GM19240 (cell line): ENCODE data around the gene AFF2.

Experiments
- DNase-seq: peaks from one replicate; pipeline ENCODE4 v3.0.0; 2011; ENCODE audit warnings: low spot score; ENCODE audit not compliant: insufficient read length

The AFF2 gene

GRCh38 chrX:148914783-148915182 lies 414.4 kb downstream of the AFF2 start:
- no peak for DNase-seq

DNA sequence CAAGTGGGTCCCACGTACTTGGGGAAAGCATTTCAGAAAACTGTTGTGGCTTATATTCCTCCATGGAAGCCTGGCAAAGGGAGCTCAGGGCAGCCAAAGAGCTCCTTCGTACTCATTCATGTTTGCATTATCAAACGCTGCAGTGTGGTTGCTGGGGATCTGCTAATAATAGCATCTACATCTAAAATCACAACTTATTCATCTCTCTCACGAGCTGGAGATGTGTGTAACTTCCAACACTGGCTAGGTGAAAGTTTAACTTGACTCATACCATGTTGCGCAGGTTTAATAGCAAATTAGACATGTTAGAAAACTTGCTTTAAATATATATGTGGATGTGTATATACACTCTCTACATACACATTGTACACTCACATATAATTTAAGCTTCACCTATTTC lies 415.1 kb downstream of the AFF2 start:
- no peak for DNase-seq

DNA sequence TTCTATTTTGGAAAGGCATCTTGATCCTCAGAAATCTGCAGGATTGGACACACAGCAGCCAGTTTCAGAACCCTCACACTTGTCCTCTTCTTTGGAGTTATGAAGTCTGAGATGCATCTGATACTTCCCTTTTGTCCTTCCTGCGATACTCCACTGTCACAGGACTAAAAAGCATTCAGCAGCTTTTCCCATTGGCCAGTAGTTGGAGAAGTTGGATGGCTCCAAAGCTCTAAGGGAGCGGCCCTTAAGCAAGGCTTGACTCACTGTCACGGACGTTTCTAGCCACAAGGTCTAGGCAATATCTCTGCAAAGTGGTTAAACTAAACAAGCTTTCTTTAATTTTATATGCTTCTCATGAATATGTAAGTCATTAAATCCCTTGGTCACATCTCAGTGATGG lies 417.0 kb downstream of the AFF2 start:
- no peak for DNase-seq

DNA sequence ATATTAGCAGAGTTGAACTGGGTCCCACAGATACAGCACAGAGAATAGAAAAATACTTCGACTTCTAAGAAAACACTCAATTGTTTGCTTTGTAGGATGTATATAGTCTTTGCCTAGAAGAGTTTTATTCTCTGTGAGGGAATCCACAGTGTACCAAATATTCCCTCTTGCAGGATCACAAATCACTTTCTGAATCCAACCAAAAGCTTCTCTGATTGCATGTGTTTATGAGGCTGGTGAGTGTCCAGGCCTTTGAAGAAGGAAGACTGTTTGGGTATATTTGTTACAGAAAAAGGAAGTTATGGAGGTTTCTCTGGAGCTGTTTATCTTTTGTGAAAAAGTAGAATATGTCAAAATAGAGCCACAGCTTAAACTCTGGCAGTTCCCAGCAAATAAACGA lies 423.2 kb downstream of the AFF2 start:
- DNase-seq, result no peak

DNA sequence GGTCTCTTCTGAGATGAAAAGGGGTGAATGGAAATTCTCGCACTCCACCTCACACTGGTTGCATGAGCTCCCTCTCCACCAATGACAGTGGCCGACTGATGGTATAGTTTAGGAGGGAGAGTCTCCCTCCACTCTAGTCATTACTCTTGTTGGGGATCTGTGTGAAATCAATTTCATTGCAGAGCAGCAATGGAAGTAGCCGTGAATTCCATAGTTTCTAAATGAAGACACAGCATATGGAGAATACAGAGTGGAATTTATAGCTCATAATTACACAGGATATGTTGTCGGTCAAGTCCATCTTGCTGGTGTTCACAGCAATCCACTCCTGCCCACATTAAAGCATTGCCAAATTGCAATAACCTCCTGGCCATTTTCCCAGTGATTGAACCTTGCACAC lies 426.0 kb downstream of the AFF2 start:
- DNase-seq, result no peak

GRCh38 chrX:148928811-148929210 lies 428.4 kb downstream of the AFF2 start:
- no peak for DNase-seq

- DNase-seq, result no peak
These were observed 429.3 kb downstream of the AFF2 start for GRCh38 chrX:148929686-148930085.

DNA sequence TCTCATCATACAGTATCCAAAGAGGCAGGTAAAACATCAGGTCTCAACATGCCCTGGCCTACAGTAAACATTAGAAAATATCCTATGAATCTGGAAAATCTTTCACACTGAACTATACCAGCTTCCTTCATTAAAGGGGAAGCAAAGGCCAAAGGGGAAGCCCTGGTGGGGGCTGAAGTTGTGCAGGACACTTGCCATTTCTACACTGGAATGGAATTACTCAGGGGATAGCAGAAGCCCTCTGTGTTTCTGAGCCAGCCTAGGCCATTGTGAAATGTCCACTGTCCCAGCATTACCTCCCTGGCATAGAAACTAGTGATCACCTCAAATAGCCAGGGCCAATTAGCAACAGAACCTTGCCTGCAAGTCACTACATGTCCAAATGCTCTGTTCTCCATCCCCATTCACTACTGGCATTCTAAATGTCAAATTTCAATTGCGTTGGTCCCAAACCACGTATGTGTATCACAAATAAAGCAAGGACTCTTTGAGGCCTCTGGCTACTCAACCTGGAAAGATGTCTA lies 429.9 kb downstream of the AFF2 start:
- DNase-seq, result no peak

DNA sequence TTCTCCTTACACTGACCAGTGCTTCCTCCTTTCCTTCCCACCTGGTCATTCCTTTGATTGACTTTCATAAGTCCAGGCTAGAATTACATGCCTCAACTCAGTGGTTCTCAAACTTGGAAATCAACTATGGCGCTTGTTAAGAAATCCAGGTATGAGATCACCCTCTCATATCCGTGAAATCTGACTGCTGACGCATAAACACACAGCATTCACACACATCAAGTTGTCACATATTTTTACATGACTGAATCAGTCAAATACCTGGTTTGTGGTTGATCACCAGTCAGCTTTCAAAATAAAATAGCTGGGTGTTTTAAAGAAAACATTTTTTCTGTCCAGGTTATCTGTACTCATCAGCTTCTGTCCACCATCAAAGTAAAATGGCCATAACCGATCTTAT lies 433.5 kb downstream of the AFF2 start:
- no peak for DNase-seq

DNA sequence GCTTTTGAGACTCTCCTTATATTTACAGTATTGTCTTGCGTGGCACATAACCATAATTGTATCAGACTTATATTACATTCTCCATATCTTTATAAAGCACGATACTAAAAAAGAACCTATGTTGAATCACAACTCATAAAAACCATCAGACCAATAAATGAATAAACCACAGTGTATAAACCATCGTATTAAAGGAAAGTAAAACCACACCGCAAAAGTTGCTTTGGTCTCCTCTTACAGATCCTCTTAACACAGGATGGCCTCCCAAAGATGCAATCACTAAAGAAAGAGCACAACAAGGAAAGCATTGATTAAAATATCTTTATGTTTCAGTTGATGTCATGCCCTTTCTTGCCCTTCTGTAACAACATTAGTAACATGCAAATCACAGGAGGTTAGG lies 437.9 kb downstream of the AFF2 start:
- DNase-seq, result no peak

DNA sequence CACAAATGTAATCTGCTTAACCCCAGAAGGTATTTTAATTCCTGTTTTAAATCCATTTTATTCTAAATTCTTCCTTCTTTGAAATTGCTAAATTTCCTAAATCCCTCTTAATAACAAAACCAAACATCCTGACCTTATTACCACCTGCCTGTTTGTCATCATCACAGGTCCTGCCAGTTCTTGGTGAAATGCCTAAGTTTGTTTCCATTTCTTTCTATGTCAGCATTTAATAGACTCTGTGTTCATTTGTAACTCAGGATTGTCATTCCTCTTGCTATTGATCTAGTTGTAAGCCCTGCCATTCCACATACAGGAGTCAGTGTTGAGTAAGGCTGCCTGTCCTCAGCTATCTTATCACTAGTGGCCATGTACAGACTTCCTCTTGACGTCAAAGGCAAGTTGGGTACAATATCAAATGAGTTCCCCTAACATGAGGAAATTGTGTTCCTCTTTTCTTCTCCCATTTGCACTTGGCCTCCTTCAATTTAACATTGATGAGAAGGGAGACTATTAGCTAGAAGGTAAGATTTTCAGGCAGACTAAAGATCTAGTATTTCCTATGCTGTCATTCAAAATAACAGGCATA lies 440.1 kb downstream of the AFF2 start:
- no peak for DNase-seq

- DNase-seq, result no peak
These were observed 442.3 kb downstream of the AFF2 start for GRCh38 chrX:148942754-148943153.

- DNase-seq, result no peak
These were observed 447.1 kb downstream of the AFF2 start for GRCh38 chrX:148947399-148947975.

DNA sequence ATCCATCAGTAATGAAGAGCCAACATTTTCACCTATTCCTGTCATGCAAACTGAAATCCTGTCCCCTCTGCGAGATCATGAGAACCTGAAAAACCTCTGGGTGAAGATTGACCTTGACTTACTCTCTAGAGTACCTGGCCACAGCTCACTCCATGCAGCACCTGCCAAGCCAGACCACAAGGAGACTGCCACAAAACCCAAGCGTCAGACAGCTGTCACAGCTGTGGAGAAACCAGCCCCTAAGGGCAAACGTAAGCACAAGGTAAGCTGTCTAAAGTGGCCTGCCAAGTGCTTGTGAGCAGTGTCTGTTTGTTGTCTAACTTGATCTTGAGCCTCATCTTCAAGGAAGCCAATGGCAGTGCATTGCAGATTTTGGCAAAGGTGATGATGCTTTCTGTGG lies 455.9 kb downstream of the AFF2 start:
- DNase-seq, result no peak

- no peak for DNase-seq
These were observed 458.5 kb downstream of the AFF2 start for GRCh38 chrX:148958901-148959300.

DNA sequence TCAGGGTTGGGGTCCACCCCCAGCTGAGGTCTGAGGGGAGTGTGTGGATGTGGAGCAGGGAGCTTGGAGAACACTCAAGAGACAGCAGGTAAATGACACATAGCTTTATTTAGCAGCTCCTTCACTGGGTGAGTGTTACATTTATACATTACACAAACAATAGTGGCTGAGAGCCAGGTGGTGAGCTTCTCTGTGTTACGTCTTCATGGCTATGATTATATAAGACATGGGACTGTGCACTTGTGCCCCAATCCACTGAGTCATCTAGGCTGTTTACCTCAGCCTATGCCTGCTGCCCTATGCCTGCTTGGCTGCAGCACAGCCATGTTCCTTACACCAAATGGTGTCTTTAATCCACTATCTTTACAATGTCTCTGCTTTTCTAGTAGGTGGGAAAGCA lies 459.6 kb downstream of the AFF2 start:
- no peak for DNase-seq

GRCh38 chrX:148961985-148962384 lies 461.6 kb downstream of the AFF2 start:
- no peak for DNase-seq

DNA sequence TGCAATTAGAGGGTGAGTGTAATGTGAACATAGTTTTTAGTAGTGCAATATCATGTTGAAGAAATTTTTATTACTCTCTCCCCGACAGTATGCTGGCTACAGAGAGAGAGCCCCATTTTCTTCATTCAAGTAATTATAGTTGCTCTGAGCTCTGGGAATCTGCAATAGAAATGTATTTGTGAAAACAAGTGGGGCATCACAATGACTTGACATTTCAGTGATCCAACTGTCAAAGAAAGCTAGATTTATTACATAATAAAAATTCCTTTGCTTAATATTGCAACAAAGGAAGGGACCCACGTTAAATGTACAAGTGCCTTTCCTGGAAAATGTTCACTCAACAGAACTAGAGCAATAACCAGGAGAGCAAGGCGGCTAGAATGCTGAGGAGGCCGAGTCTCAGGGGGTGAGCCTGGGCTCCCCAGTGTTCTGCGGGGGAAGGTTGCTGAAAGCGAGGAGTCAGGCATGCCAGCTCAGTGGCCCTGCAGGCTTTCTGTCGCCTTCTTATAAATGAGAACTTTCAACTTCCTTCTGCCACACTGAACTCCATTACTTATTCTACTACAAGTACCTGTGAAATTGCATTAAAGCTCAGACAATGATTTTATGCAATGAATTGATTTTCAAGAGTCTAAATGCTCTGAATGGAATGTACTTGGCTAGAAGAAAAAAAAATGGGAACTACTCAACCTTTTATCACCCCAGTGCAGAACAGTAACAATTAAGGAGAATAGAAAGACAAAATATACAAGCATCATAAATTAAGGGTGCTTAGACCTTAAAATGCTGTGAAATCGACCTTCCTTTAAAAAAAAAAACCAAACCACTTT lies 476.4 kb downstream of the AFF2 start:
- DNase-seq, result no peak

DNA sequence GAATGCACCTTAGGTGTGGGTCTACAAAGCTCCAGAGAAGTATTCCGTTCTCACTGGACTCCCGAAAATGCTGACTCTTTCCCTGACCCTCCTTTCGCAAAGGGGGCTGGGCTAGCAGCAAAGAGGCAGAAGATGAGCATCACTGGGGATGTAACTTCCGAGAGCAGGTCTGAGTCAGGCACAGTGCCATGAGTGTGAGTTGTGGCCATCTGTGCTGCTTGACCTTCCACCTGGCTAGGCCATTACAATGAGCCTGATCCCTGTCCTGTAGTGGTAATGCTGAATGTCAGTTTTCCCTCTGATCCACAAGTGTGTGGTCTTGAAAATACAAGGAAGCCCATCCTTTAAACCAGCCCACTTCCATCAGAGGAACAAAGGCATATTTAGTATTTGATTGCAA lies 479.4 kb downstream of the AFF2 start:
- no peak for DNase-seq

GRCh38 chrX:148984238-148984637 lies 483.8 kb downstream of the AFF2 start:
- DNase-seq, result no peak

DNA sequence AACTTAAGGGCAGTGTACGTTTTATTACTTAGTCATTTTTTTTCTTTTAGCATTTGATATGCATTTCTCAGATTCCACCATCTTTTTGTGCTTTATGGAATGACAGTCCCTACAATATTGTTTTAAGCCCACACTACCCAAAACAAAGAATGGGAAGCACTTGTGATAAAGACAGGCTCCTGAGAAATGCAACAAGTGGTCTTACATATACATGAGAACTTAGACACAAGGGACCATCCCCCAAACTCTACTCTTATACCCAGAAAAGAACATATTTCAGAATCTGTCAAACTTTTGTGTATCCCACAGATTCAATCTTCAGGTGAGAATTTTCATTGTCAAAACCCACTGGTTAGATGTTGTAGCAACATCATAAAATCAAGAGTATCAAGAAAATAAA lies 491.1 kb downstream of the AFF2 start:
- no peak for DNase-seq

DNA sequence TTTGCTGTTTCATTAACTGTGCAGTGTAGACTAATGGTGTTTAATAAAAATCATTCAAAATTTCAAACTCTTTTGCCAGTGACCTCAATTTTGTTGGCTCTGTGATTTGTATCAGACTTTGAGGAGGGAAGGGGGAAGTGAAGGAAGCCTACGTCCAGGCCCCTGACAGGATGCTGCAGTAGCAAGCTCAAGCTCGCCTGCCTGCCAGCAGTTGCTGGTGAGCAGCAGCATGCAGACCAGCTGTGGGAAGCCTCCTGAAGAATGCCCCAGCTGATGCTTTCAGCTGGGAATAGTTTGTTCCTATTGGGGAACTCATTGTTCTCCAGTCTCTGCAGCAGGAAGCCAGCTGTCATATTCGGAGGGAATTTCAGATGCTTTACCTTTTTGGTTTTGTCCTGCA lies 495.2 kb downstream of the AFF2 start:
- no peak for DNase-seq

GRCh38 chrX:149002320-149002719 lies 501.9 kb downstream of the AFF2 start:
- no peak for DNase-seq
